ENCODE measurements around the gene UGT1A7.

DNA sequence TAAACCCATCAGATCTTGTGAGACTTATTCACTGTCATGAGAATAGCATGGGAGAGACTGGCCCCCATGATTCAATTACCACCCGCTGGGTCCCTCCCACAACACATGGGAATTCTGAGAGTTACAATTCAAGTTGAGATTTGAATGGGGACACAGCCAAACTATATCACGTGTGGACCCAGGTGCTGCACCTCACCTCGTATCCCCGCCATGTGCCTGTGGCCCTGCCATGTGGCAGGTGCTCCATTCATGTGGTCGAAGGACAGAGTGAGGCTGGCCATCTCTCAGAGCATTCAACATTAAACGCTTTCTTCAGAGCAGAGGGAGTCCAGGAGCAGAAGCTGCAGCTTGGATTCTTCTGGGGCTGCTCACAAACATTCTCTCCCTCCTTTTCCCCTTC lies 128.7 kb downstream of the UGT1A7 start:
- no peak for TF ChIP-seq SMC3 (conservative IDR thresholded peaks at IDR 0.05; ENCODE audit: poor library complexity)
- TF ChIP-seq MXI1 (conservative IDR thresholded peaks at IDR 0.05; ENCODE audit: poor library complexity, severe bottlenecking), result no peak
- TF ChIP-seq, protein P1, sequence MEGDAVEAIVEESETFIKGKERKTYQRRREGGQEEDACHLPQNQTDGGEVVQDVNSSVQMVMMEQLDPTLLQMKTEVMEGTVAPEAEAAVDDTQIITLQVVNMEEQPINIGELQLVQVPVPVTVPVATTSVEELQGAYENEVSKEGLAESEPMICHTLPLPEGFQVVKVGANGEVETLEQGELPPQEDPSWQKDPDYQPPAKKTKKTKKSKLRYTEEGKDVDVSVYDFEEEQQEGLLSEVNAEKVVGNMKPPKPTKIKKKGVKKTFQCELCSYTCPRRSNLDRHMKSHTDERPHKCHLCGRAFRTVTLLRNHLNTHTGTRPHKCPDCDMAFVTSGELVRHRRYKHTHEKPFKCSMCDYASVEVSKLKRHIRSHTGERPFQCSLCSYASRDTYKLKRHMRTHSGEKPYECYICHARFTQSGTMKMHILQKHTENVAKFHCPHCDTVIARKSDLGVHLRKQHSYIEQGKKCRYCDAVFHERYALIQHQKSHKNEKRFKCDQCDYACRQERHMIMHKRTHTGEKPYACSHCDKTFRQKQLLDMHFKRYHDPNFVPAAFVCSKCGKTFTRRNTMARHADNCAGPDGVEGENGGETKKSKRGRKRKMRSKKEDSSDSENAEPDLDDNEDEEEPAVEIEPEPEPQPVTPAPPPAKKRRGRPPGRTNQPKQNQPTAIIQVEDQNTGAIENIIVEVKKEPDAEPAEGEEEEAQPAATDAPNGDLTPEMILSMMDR (IDR thresholded peaks at IDR 0.05; ENCODE audit: poor library complexity, severe bottlenecking), result no peak
- no peak for TF ChIP-seq REST (IDR thresholded peaks at IDR 0.05; ENCODE audit: borderline replicate concordance)
- TF ChIP-seq EZH2 (IDR thresholded peaks at IDR 0.05; ENCODE audit: borderline replicate concordance, insufficient read depth, low read length, poor library complexity, severe bottlenecking), result no peak
- TF ChIP-seq EP300 (conservative IDR thresholded peaks at IDR 0.05; ENCODE audit: poor library complexity, severe bottlenecking), result no peak
- TF ChIP-seq POLR2AphosphoS5 (IDR thresholded peaks at IDR 0.05), result no peak
- no peak for TF ChIP-seq TAF1 (IDR thresholded peaks at IDR 0.05; ENCODE audit: low read depth)
- TF ChIP-seq RAD21 (conservative IDR thresholded peaks at IDR 0.05), result no peak
